A549 (cell line): ENCODE measurements around the gene NHERF1.

Experiments used
- CTCF ChIP-seq: fragments of >200 bp; sonication (Bioruptor Twin); formaldehyde crosslinking; IDR thresholded peaks from 3 replicates; pipeline ENCODE4 v1.5.1; 2016
- E2F6 ChIP-seq: IDR thresholded peaks from 2 replicates; pipeline ENCODE4 v1.6.1; 2012; ENCODE audit warnings: low read depth, borderline replicate concordance
- EP300 ChIP-seq, 2 experiments: fragments of >200 bp; sonication (Bioruptor Twin); formaldehyde crosslinking; IDR thresholded peaks; 2 replicates in 1 of 2; 3 replicates in 1 of 2; pipeline ENCODE4 v1.6.1; 2016 to 2017
- ESRRA ChIP-seq: fragments of 150-350 bp; IDR thresholded peaks from 2 replicates; pipeline ENCODE4 v1.6.1; 2014; ENCODE audit warnings: mild to moderate bottlenecking, low read length, borderline replicate concordance
- RCOR1 ChIP-seq: fragments of 150-350 bp; IDR thresholded peaks from 2 replicates; pipeline ENCODE4 v1.6.1; 2014; ENCODE audit warnings: antibody characterized with exemption, low read length, low read depth

GRCh38 chr17:74712756-74713155, 35.7 kb upstream of the NHERF1 start, which contains the start of gene CD300LF:
- TF ChIP-seq ESRRA (no peak), CTCF (no peak), E2F6 (no peak), EP300 (IDR thresholded peaks at IDR 0.05) (no peak), RCOR1 (no peak)
